Endothelial cell (in vitro differentiated cells): Measurements from ENCODE around the gene BACE1. TPM values are rescaled to one million over a fixed set of nuclear protein-coding genes. Genes with fewer than 3 reads are reported as not detected.
A peak's percentile ranks its signal among the peaks of the same experiment; 100 is the strongest.
"Not testable (repeated sequence)": the region's sequence is repeated elsewhere in the genome, so short reads cannot be mapped to it uniquely, and the experiment has no call there.

Experiments
- DNase-seq: peaks from one replicate; pipeline ENCODE4 v3.0.0; 2021; ENCODE audit warnings: low spot score
- H3K27ac Mint-ChIP-seq: one replicate; pipeline ENCODE4 v1.8.0; 2021; ENCODE audit warnings: mixed read lengths, inconsistent platforms; ENCODE audit not compliant: unreplicated experiment
- H3K27me3 Mint-ChIP-seq: one replicate; pipeline ENCODE4 v1.8.0; 2021; ENCODE audit warnings: mild to moderate bottlenecking, moderate library complexity, mixed read lengths, inconsistent platforms; ENCODE audit not compliant: unreplicated experiment
- H3K36me3 Mint-ChIP-seq: one replicate; pipeline ENCODE4 v1.8.0; 2021; ENCODE audit warnings: mild to moderate bottlenecking, low read depth, mixed read lengths, inconsistent platforms; ENCODE audit not compliant: unreplicated experiment
- H3K4me1 Mint-ChIP-seq: one replicate; pipeline ENCODE4 v1.8.0; 2021; ENCODE audit warnings: mild to moderate bottlenecking, mixed read lengths, inconsistent platforms; ENCODE audit not compliant: unreplicated experiment
- H3K4me3 Mint-ChIP-seq: one replicate; pipeline ENCODE4 v1.8.0; 2021; ENCODE audit warnings: mild to moderate bottlenecking, mixed read lengths, inconsistent platforms; ENCODE audit not compliant: unreplicated experiment
- H3K9me3 Mint-ChIP-seq: one replicate; pipeline ENCODE4 v1.8.0; 2021; ENCODE audit warnings: mixed read lengths, inconsistent platforms; ENCODE audit not compliant: unreplicated experiment
- total RNA-seq: library from RNA; stranded (reverse); fragmentation: NEBNext Ultra II Directional; extraction: Animal tissue kit (Norgen Biotek cat#: 25700); gene quantifications from one replicate; pipeline ENCODE4 v1.2.1, GENCODE V29; 2021; ENCODE audit not compliant: unreplicated experiment
- TF ChIP-seq, protein P1 (sequence below): fragments of 200-600 bp; sonication (generic); IDR thresholded peaks from one replicate; pipeline ENCODE4 v1.5.0; 2021; ENCODE audit warnings: antibody characterized with exemption; ENCODE audit not compliant: unreplicated experiment

The BACE1 gene
- total RNA-seq, 1 donor from 2014 or later = 28.4 TPM

DNA sequence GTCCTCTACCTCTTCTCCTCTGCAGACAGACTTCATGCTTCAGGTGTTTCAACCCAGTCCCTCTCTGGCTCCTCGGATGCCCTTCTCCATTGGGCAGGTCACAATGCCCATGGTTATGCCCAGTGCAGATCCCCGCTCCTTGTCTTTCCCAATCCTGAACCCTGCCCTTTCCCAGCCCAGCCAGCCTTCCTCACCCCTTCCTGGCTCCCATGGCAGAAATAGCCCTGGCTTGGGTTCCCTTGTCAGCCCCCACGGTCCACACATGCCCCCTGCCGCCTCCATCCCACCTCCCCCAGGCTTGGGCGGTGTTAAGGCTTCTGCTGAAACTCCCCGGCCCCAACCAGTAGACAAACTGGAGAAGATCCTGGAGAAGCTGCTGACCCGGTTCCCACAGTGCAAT is 34.2 kb downstream of the BACE1 start:
- Mint-ChIP-seq H3K27me3 (no peaks in the 10 kb centered on the region), H3K4me3 (peak overlapping the region; percentile 19), H3K9me3 (no peaks in the 10 kb centered on the region), H3K4me1 (peaks cover 4% of the 10 kb centered on the region), H3K36me3 (peaks cover 21% of the 10 kb centered on the region), H3K27ac (no peak overlapping the region)
- TF ChIP-seq, protein P1, sequence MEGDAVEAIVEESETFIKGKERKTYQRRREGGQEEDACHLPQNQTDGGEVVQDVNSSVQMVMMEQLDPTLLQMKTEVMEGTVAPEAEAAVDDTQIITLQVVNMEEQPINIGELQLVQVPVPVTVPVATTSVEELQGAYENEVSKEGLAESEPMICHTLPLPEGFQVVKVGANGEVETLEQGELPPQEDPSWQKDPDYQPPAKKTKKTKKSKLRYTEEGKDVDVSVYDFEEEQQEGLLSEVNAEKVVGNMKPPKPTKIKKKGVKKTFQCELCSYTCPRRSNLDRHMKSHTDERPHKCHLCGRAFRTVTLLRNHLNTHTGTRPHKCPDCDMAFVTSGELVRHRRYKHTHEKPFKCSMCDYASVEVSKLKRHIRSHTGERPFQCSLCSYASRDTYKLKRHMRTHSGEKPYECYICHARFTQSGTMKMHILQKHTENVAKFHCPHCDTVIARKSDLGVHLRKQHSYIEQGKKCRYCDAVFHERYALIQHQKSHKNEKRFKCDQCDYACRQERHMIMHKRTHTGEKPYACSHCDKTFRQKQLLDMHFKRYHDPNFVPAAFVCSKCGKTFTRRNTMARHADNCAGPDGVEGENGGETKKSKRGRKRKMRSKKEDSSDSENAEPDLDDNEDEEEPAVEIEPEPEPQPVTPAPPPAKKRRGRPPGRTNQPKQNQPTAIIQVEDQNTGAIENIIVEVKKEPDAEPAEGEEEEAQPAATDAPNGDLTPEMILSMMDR = no peak
- no peak for DNase-seq

DNA sequence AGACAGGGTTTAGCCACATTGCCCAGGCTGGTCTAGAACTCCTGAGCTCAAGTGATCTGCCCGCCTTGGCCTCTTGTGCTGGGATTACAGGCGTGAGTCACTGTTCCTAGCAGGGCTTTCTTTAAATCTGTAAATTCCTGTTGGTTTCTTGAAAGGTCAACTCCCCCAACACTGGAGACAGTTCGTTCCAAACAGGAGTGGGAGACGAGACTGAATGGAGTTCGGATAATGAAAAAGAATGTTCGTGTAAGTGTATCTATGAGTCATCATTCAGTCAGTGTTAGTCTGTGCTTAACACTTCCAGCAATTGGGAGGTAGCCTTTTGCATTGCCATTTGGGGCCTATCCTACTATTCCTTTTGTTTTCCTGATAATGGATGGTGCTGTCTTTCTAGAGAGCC is 34.9 kb downstream of the BACE1 start:
- no peak overlapping the region for H3K27ac Mint-ChIP-seq

DNA sequence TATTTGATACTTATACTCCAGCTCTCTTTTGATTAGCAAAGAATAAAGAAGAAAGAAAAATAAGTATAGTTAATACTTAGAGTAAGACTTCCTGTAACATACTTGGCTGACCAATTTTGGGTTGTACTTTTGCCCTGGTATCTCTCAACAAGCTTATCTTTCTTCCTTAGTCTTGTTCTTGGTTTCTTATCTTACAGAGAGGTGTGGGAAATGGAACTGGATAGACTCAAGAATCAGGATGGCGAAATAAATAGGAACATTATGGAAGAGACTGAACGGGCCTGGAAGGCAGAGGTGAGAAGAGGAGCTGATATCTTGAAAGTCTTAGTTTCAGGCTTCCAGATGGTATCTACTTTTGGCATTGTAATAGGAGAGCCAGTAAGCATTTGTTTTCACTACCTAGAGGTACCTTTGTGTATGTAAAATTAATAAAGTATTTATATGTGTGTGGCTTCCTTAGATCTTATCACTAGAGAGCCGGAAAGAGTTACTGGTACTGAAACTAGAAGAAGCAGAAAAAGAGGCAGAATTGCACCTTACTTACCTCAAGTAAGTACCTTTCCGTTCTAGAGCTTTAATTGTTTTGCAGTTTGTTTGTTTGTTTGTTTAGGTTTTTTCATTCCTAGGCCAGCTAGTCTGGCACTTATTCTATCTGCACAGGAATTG is 36.2 kb downstream of the BACE1 start:
- Mint-ChIP-seq H3K4me1 (no peaks in the 10 kb centered on the region), H3K4me3 (no peak overlapping the region), H3K36me3 (peaks cover 19% of the 10 kb centered on the region), H3K27me3 (no peaks in the 10 kb centered on the region), H3K9me3 (no peaks in the 10 kb centered on the region), H3K27ac (no peak overlapping the region)
- no peak for DNase-seq
- TF ChIP-seq, protein P1 = no peak

More for the DNA sequence above, 34.9 kb downstream of the BACE1 start:
- no peak overlapping the region for H3K4me3 Mint-ChIP-seq
- H3K9me3 Mint-ChIP-seq = no peaks in the 10 kb centered on the region
- peaks cover 21% of the 10 kb centered on the region for H3K36me3 Mint-ChIP-seq
- TF ChIP-seq, protein P1 = no peak
- no peaks in the 10 kb centered on the region for H3K4me1 Mint-ChIP-seq
- no peaks in the 10 kb centered on the region for H3K27me3 Mint-ChIP-seq
- DNase-seq = no peak

DNA sequence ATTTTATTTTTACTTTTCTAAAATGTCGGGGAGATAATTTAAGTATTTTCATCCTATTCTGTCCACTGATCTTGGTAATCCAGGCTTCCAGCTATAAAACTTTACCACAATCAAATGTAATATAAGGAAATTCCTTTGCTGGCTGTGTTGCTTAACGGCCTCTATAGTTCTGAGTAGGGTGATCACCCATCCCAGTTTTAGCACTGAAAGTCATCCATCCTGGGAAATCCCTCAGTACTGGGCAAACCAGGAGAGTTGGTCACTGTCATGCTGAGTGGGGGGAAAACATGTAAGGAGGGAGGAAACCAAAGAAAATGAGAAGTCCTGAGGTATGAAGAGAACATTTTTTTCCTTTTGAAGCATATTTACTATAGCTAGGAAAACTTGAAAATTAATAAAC is 37.7 kb downstream of the BACE1 start:
- no peaks in the 10 kb centered on the region for H3K4me1 Mint-ChIP-seq
- H3K27me3 Mint-ChIP-seq = no peaks in the 10 kb centered on the region
- peaks cover 20% of the 10 kb centered on the region for H3K36me3 Mint-ChIP-seq
- H3K27ac Mint-ChIP-seq = no peak overlapping the region
- DNase-seq = no peak
- no peaks in the 10 kb centered on the region for H3K9me3 Mint-ChIP-seq
- H3K4me3 Mint-ChIP-seq = no peak overlapping the region
- TF ChIP-seq, protein P1 = no peak

DNA sequence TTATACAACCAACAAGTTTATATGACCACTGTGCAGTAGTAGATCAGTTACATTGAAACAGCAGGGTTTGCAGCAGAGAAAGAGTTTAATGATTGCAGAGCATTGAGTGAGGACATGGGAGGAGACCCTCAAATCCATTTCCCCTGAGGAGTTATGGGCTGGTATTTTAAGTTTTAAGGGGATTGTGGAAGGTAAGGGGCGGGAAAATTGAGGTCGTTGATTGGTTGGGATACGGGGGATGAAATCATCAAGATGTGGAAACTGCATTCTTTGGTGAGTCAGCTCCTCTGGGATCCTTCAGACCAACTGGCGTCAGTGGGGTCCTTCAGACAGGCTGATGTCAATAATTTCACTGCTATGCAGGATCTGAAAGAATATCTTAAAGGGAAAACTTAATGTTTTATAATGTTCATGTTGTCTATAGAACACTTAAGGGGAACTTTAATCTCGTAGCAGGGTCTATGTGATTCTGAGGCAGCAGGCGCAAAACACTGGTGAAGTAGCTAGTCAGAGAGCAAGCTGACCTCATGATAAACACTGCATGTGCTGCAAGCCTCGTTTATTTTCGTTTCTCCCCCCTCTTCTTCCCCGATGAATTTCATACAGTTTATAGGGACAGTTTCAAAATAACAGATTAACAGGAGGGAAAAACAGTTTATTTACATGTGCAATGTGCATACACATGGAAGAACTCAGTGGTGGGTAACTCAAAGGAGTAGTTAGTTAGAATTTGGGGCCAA is 42.3 kb downstream of the BACE1 start:
- Mint-ChIP-seq H3K27ac (no peak overlapping the region), H3K27me3 (no peaks in the 10 kb centered on the region), H3K4me1 (no peaks in the 10 kb centered on the region), H3K4me3 (no peak overlapping the region), H3K36me3 (peaks cover 15% of the 10 kb centered on the region), H3K9me3 (no peaks in the 10 kb centered on the region)
- no peak for DNase-seq
- TF ChIP-seq, protein P1 = no peak

DNA sequence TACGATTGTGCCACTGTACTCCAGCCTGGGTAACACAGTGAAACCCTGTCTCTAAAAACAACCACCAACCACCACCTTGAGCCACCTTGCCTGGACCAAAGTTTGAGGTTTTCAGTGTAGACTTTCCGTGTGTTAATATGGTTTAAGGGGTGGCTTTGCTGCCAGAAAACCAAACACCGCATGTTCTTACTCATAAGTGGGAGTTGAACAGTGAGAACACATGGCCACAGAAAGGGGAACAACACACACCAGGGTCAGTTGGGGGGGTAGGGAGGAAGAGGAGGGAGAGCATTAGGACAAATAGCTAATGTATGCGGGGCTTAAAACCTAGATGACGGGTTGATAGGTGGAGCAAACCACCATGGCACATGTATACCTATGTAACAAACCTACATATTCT is 43.9 kb downstream of the BACE1 start:
- not testable (repeated sequence) for DNase-seq, H3K4me3 Mint-ChIP-seq, H3K4me1 Mint-ChIP-seq, H3K27me3 Mint-ChIP-seq, H3K27ac Mint-ChIP-seq, H3K9me3 Mint-ChIP-seq
- H3K36me3 Mint-ChIP-seq = peaks cover 15% of the 10 kb centered on the region
